Memory B cell (primary cell): ENCODE data around the gene CORO1C.
A peak's percentile ranks its signal among the peaks of the same experiment; 100 is the strongest.
"Not testable (repeated sequence)": the region's sequence is repeated elsewhere in the genome, so short reads cannot be mapped to it uniquely, and the experiment has no call there.

Experiments used
- ATAC-seq: fragments of 150-1000 bp; cut with Tn5 transposase; 2 replicates; pipeline ENCODE4 v1.10.0; 2021; ENCODE audit warnings: low read depth, mild to moderate bottlenecking, moderate library complexity
- DNase-seq, 2 donors: peaks; one replicate each; pipeline ENCODE4 v3.0.0; 2022; ENCODE audit warnings: low spot score in 2 of 2
- H3K27ac Mint-ChIP-seq: one replicate; pipeline ENCODE4 v1.8.0; 2022; ENCODE audit warnings: mild to moderate bottlenecking, moderate library complexity, mixed read lengths
- H3K27me3 Mint-ChIP-seq: one replicate; pipeline ENCODE4 v1.8.0; 2022; ENCODE audit warnings: mixed read lengths
- H3K36me3 Mint-ChIP-seq: one replicate; pipeline ENCODE4 v1.8.0; 2022; ENCODE audit warnings: mild to moderate bottlenecking, mixed read lengths
- H3K4me1 Mint-ChIP-seq: one replicate; pipeline ENCODE4 v1.8.0; 2022; ENCODE audit warnings: mixed read lengths
- H3K4me3 Mint-ChIP-seq: one replicate; pipeline ENCODE4 v1.8.0; 2022; ENCODE audit warnings: mild to moderate bottlenecking, moderate library complexity, mixed read lengths
- H3K9me3 Mint-ChIP-seq: one replicate; pipeline ENCODE4 v1.8.0; 2022; ENCODE audit warnings: mixed read lengths

The CORO1C gene

GRCh38 chr12:108744021-108744897 is 12.9 kb upstream of the CORO1C start:
- no peaks in the 10 kb centered on the region for H3K9me3 Mint-ChIP-seq
- peaks cover 2% of the 10 kb centered on the region for H3K36me3 Mint-ChIP-seq
- DNase-seq (no peak), ATAC-seq (no peak)
- H3K27ac Mint-ChIP-seq = no peak overlapping the region
- H3K4me1 Mint-ChIP-seq = peaks cover 5% of the 10 kb centered on the region
- H3K27me3 Mint-ChIP-seq = no peaks in the 10 kb centered on the region
- no peak overlapping the region for H3K4me3 Mint-ChIP-seq

GRCh38 chr12:108738170-108738569 is 6.9 kb upstream of the CORO1C start:
- H3K4me3 Mint-ChIP-seq = no peak overlapping the region
- no peak for DNase-seq
- no peaks in the 10 kb centered on the region for H3K27me3 Mint-ChIP-seq
- ATAC-seq = no peak
- no peaks in the 10 kb centered on the region for H3K36me3 Mint-ChIP-seq
- no peak overlapping the region for H3K27ac Mint-ChIP-seq
- H3K9me3 Mint-ChIP-seq = no peaks in the 10 kb centered on the region
- H3K4me1 Mint-ChIP-seq = peaks cover 4% of the 10 kb centered on the region

GRCh38 chr12:108735855-108736254 is 4.5 kb upstream of the CORO1C start:
- DNase-seq = no peak
- ATAC-seq = no peak

GRCh38 chr12:108734200-108734906 is 3.0 kb upstream of the CORO1C start:
- no peaks in the 10 kb centered on the region for H3K27me3 Mint-ChIP-seq

More at GRCh38 chr12:108735855-108736254, 4.5 kb upstream of the CORO1C start:
- Mint-ChIP-seq H3K4me1 (peaks cover 9% of the 10 kb centered on the region), H3K27me3 (no peaks in the 10 kb centered on the region), H3K9me3 (no peaks in the 10 kb centered on the region), H3K36me3 (no peaks in the 10 kb centered on the region), H3K4me3 (no peak overlapping the region), H3K27ac (peak overlapping the region; percentile 73)

GRCh38 chr12:108733230-108733531 is 1.9 kb upstream of the CORO1C start:
- not testable (repeated sequence) for H3K4me3 Mint-ChIP-seq, DNase-seq, H3K27ac Mint-ChIP-seq, H3K27me3 Mint-ChIP-seq, ATAC-seq, H3K36me3 Mint-ChIP-seq, H3K9me3 Mint-ChIP-seq
- H3K4me1 Mint-ChIP-seq = peaks cover 24% of the 10 kb centered on the region

More at GRCh38 chr12:108734200-108734906, 3.0 kb upstream of the CORO1C start:
- Mint-ChIP-seq H3K4me3 (no peak overlapping the region), H3K36me3 (no peaks in the 10 kb centered on the region), H3K27ac (peak overlapping the region; percentile 74), H3K4me1 (peaks cover 20% of the 10 kb centered on the region), H3K9me3 (no peaks in the 10 kb centered on the region)
- DNase-seq = no peak
- ATAC-seq = no peak

GRCh38 chr12:108732489-108733229 is 1.3 kb upstream of the CORO1C start:
- Mint-ChIP-seq H3K27me3 (no peaks in the 10 kb centered on the region), H3K27ac (peak overlapping the region; percentile 98), H3K4me3 (peak overlapping the region; percentile 96), H3K4me1 (peaks cover 26% of the 10 kb centered on the region), H3K36me3 (no peaks in the 10 kb centered on the region), H3K9me3 (no peaks in the 10 kb centered on the region)
- ATAC-seq (no peak), DNase-seq (peak in 1 of 2 donors; percentile 19)

GRCh38 chr12:108731866-108732461 is 646 bp upstream of the CORO1C start:
- ATAC-seq = peak; percentile 64
- DNase-seq = peak; percentile 97 to 98
- Mint-ChIP-seq H3K27ac (peak overlapping the region; percentile 98), H3K36me3 (no peaks in the 10 kb centered on the region), H3K9me3 (no peaks in the 10 kb centered on the region), H3K4me1 (peaks cover 30% of the 10 kb centered on the region), H3K27me3 (no peaks in the 10 kb centered on the region), H3K4me3 (peak overlapping the region; percentile 96)

- DNase-seq = peak; percentile 33 to 46
- Mint-ChIP-seq H3K4me1 (peaks cover 32% of the 10 kb centered on the region), H3K9me3 (no peaks in the 10 kb centered on the region), H3K4me3 (peak overlapping the region; percentile 96), H3K36me3 (no peaks in the 10 kb centered on the region), H3K27me3 (no peaks in the 10 kb centered on the region), H3K27ac (peak overlapping the region; percentile 98)
- no peak for ATAC-seq
Observed at GRCh38 chr12:108730365-108731104, 783 bp downstream of the CORO1C start.

GRCh38 chr12:108729612-108730364 is 1.5 kb downstream of the CORO1C start:
- Mint-ChIP-seq H3K27me3 (no peaks in the 10 kb centered on the region), H3K36me3 (no peaks in the 10 kb centered on the region), H3K4me1 (peaks cover 39% of the 10 kb centered on the region), H3K27ac (peak overlapping the region; percentile 98), H3K9me3 (no peaks in the 10 kb centered on the region), H3K4me3 (peak overlapping the region; percentile 96)
- DNase-seq (no peak), ATAC-seq (no peak)

GRCh38 chr12:108728820-108729611 is 2.3 kb downstream of the CORO1C start:
- Mint-ChIP-seq H3K27ac (peak overlapping the region; percentile 98), H3K36me3 (no peaks in the 10 kb centered on the region), H3K27me3 (no peaks in the 10 kb centered on the region), H3K4me1 (peaks cover 43% of the 10 kb centered on the region), H3K9me3 (no peaks in the 10 kb centered on the region), H3K4me3 (no peak overlapping the region)
- ATAC-seq (no peak), DNase-seq (no peak)

GRCh38 chr12:108727868-108728735 is 3.2 kb downstream of the CORO1C start:
- H3K27me3 Mint-ChIP-seq = no peaks in the 10 kb centered on the region
- ATAC-seq (no peak), DNase-seq (no peak)
- no peaks in the 10 kb centered on the region for H3K36me3 Mint-ChIP-seq
- peak overlapping the region; percentile 79 for H3K27ac Mint-ChIP-seq
- H3K4me3 Mint-ChIP-seq = no peak overlapping the region
- no peaks in the 10 kb centered on the region for H3K9me3 Mint-ChIP-seq
- peaks cover 49% of the 10 kb centered on the region for H3K4me1 Mint-ChIP-seq
